Measurements from ENCODE around the gene ARHGAP8. TPM values are rescaled to one million over a fixed set of nuclear protein-coding genes. Genes with fewer than 3 reads are reported as not detected.
"Not testable (repeated sequence)": the region's sequence is repeated elsewhere in the genome, so short reads cannot be mapped to it uniquely, and the experiment has no call there.

ARHGAP8 gene
- total RNA-seq, 2 experiments from 2014 or later: not detected

GRCh38 chr22:44799077-44799945 lies 46.9 kb downstream of the ARHGAP8 start:
- no peak for DNase-seq (ENCODE audit: low spot score)
- H3K27ac ChIP-seq (ENCODE audit: low read depth, low read length, poor library complexity, severe bottlenecking): no peak overlapping the region
- H3K36me3 ChIP-seq (ENCODE audit: insufficient read depth, low read length): no peaks in the 10 kb centered on the region
- no peak overlapping the region for H3K4me2 ChIP-seq (ENCODE audit: low read length)
- H3K9me2 ChIP-seq (ENCODE audit: insufficient read depth, low read length): no peaks in the 10 kb centered on the region
- H3K4me3 ChIP-seq (ENCODE audit: low read depth, low read length, poor library complexity, severe bottlenecking): no peak overlapping the region
- CTCF ChIA-PET (ENCODE audit: unreplicated experiment): no interaction called here
- no peaks in the 10 kb centered on the region for H4K20me1 ChIP-seq (ENCODE audit: insufficient read depth, low read length)
- H2AFZ ChIP-seq (ENCODE audit: low read length): no peak overlapping the region
- no peaks in the 10 kb centered on the region for H3K9me3 ChIP-seq (ENCODE audit: low read length)
- no peaks in the 10 kb centered on the region for H3K4me1 ChIP-seq (ENCODE audit: insufficient read depth, low read length, poor library complexity, severe bottlenecking)
- BruUV-seq (replicated peaks): no TSS peak
- intact Hi-C loops (cut with micrococcal nuclease; ENCODE audit: unreplicated experiment): no loop called here
- no peak for TF ChIP-seq EZH2phosphoT487 (IDR thresholded peaks at IDR 0.05; ENCODE audit: borderline replicate concordance, low read depth, low read length)
- no peak for TF ChIP-seq CTCF (conservative IDR thresholded peaks at IDR 0.05; ENCODE audit: low read length)
- H3K79me2 ChIP-seq (ENCODE audit: insufficient read depth, low read depth, low read length): no peaks in the 10 kb centered on the region
- POLR2A ChIA-PET: no interaction called here

GRCh38 chr22:44799946-44800634 lies 47.7 kb downstream of the ARHGAP8 start:
- H2AFZ ChIP-seq (ENCODE audit: low read length); H4K20me1 ChIP-seq (ENCODE audit: insufficient read depth, low read length); H3K9me2 ChIP-seq (ENCODE audit: insufficient read depth, low read length); H3K4me1 ChIP-seq (ENCODE audit: insufficient read depth, low read length, poor library complexity, severe bottlenecking); H3K27ac ChIP-seq (ENCODE audit: low read depth, low read length, poor library complexity, severe bottlenecking); DNase-seq (ENCODE audit: low spot score); H3K9me3 ChIP-seq (ENCODE audit: low read length); intact Hi-C loops (cut with micrococcal nuclease; ENCODE audit: unreplicated experiment); H3K36me3 ChIP-seq (ENCODE audit: insufficient read depth, low read length); H3K4me3 ChIP-seq (ENCODE audit: low read depth, low read length, poor library complexity, severe bottlenecking); H3K4me2 ChIP-seq (ENCODE audit: low read length); BruUV-seq (replicated peaks); H3K79me2 ChIP-seq (ENCODE audit: insufficient read depth, low read depth, low read length); POLR2A ChIA-PET; CTCF ChIA-PET (ENCODE audit: unreplicated experiment): not testable (repeated sequence)

GRCh38 chr22:44801476-44801875 lies 49.1 kb downstream of the ARHGAP8 start:
- intact Hi-C loops (cut with micrococcal nuclease; ENCODE audit: unreplicated experiment): no loop called here
- H3K4me2 ChIP-seq (ENCODE audit: low read length): no peak overlapping the region
- no peaks in the 10 kb centered on the region for H4K20me1 ChIP-seq (ENCODE audit: insufficient read depth, low read length)
- H3K9me2 ChIP-seq (ENCODE audit: insufficient read depth, low read length): no peaks in the 10 kb centered on the region
- DNase-seq (ENCODE audit: low spot score): no peak
- no peak overlapping the region for H3K4me3 ChIP-seq (ENCODE audit: low read depth, low read length, poor library complexity, severe bottlenecking)
- TF ChIP-seq CTCF (conservative IDR thresholded peaks at IDR 0.05; ENCODE audit: low read length): no peak
- no peak for TF ChIP-seq EZH2phosphoT487 (IDR thresholded peaks at IDR 0.05; ENCODE audit: borderline replicate concordance, low read depth, low read length)
- BruUV-seq (replicated peaks): no TSS peak
- no peaks in the 10 kb centered on the region for H3K9me3 ChIP-seq (ENCODE audit: low read length)
- no peaks in the 10 kb centered on the region for H3K36me3 ChIP-seq (ENCODE audit: insufficient read depth, low read length)
- H3K4me1 ChIP-seq (ENCODE audit: insufficient read depth, low read length, poor library complexity, severe bottlenecking): no peaks in the 10 kb centered on the region
- H2AFZ ChIP-seq (ENCODE audit: low read length): no peak overlapping the region
- no peak overlapping the region for H3K27ac ChIP-seq (ENCODE audit: low read depth, low read length, poor library complexity, severe bottlenecking)
- ChIA-PET POLR2A (no interaction called here), CTCF (ENCODE audit: unreplicated experiment) (no interaction called here)
- no peaks in the 10 kb centered on the region for H3K79me2 ChIP-seq (ENCODE audit: insufficient read depth, low read depth, low read length)
